HepG2 (cell line): ENCODE measurements around the gene IL17A. TPM values are rescaled to one million over a fixed set of nuclear protein-coding genes. Genes with fewer than 3 reads are reported as not detected.

Source experiments
- ATAC-seq: fragments of 200-7000 bp; cut with Tn5 transposase; 3 replicates; pipeline ENCODE4 v1.9.1; 2020; ENCODE audit warnings: mild to moderate bottlenecking, moderate library complexity
- BruUV-seq: library from RNA; stranded (reverse); fragments of 400-500 nt; replicated peaks from 2 replicates; lab custom pipeline; 2021; lab: Mats Ljungman, UMichigan
- CTCF ChIA-PET: fragments of 300-600 bp; formaldehyde crosslinking; extraction: SDS; loops from one replicate; lab custom pipeline; 2021; ENCODE audit warnings: low total read pairs, inconsistent platforms, low intra/inter-chr PET ratio; lab: Yijun Ruan, JAX
- POLR2A ChIA-PET: fragments of 350-600 bp; sonication (Branson Sonifier 250); formaldehyde crosslinking; loops from one replicate; lab custom pipeline; 2020; ENCODE audit warnings: antibody characterized with exemption, inconsistent platforms; lab: Yijun Ruan, JAX
- DNase-seq: peaks from one replicate; pipeline ENCODE4 v3.0.0-alpha.2; 2015; ENCODE audit warnings: low spot score
- FAIRE-seq: peaks from 3 replicates; lab custom pipeline; 2011; peaks lifted over from hg19 to GRCh38; lab: Jason Lieb, UNC
- H2AFZ ChIP-seq: one replicate; pipeline ENCODE4 v1.6.1; 2011; ENCODE audit warnings: low read length, inconsistent platforms
- H3K27ac ChIP-seq: fragments of 300-600 bp; 3 replicates; pipeline ENCODE4 v1.8.0; 2011; ENCODE audit warnings: mixed run types, mild to moderate bottlenecking, mixed read lengths, low read length, inconsistent platforms; ENCODE audit not compliant: insufficient read depth; ENCODE audit errors: extremely low read length
- H3K27me3 ChIP-seq, 2 experiments: fragments of 200-600 bp in 1 of 2; 2 replicates in 1 of 2; 3 replicates in 1 of 2; pipeline versions ENCODE4 v1.6.0 to v1.8.0; 2011; ENCODE audit warnings: low read length in 2 of 2, mild to moderate bottlenecking in 2 of 2, moderate library complexity in 2 of 2, inconsistent platforms in 1 of 2; ENCODE audit not compliant: insufficient read depth in 2 of 2, control insufficient read depth in 1 of 2
- H3K36me3 ChIP-seq, 2 experiments: fragments of 200-600 bp in 1 of 2; replicated peaks in 1 of 2; 2 replicates in 1 of 2; 3 replicates in 1 of 2; pipeline versions ENCODE4 v1.5.1 to v1.8.0; 2011; ENCODE audit warnings: low read length in 2 of 2, inconsistent platforms in 1 of 2; ENCODE audit not compliant: insufficient read depth in 2 of 2, control insufficient read depth in 1 of 2
- H3K4me1 ChIP-seq: 2 replicates; pipeline ENCODE4 v1.5.1; 2012; ENCODE audit warnings: low read length, inconsistent platforms; ENCODE audit not compliant: insufficient read depth
- H3K4me2 ChIP-seq: 2 replicates; pipeline ENCODE4 v1.6.0; 2011; ENCODE audit warnings: low read depth, low read length, inconsistent platforms
- H3K4me3 ChIP-seq, 3 experiments: fragments of 200-600 bp in 1 of 3; sonication (generic), shearing (Covaris generic) in 1 of 3; replicated peaks in 1 of 3; 2 replicates each; pipeline ENCODE4 v1.5.1; 2011 to 2016; ENCODE audit warnings: low read length in 3 of 3, inconsistent platforms in 2 of 3, low read depth in 2 of 3, mild to moderate bottlenecking in 2 of 3, control low read depth in 1 of 3, mixed read lengths in 1 of 3; ENCODE audit not compliant: insufficient read depth in 1 of 3
- H3K79me2 ChIP-seq: one replicate; pipeline ENCODE4 v1.6.1; 2011; ENCODE audit warnings: low read length, inconsistent platforms; ENCODE audit not compliant: insufficient read depth
- H3K9ac ChIP-seq: 2 replicates; pipeline ENCODE4 v1.6.0; 2011; ENCODE audit warnings: mild to moderate bottlenecking, low read depth, low read length, inconsistent platforms; ENCODE audit not compliant: insufficient read depth
- H3K9me3 ChIP-seq: 2 replicates; pipeline ENCODE4 v1.5.1; 2012; ENCODE audit warnings: mild to moderate bottlenecking, low read length
- H4K20me1 ChIP-seq: 2 replicates; pipeline ENCODE4 v1.6.0; 2011; ENCODE audit warnings: inconsistent platforms, mild to moderate bottlenecking, low read length, moderate library complexity; ENCODE audit not compliant: insufficient read depth
- CREB1 ChIP-seq, 2 experiments: fragments of 450-650 bp in 1 of 2; IDR thresholded peaks; 2 replicates each; pipeline ENCODE4 v1.6.1; 2016 to 2017; ENCODE audit warnings: control low read depth in 1 of 2, mild to moderate bottlenecking in 1 of 2, missing compliant biosample characterization in 1 of 2, missing genetic modification characterization in 1 of 2
- IKZF1 ChIP-seq: fragments of 450-650 bp; IDR thresholded peaks from 2 replicates; pipeline ENCODE4 v1.7.1; 2016
- ZNF224 ChIP-seq: sonication (generic); formaldehyde crosslinking; IDR thresholded peaks from 2 replicates; pipeline ENCODE4 v1.5.0; 2020; ENCODE audit warnings: mild to moderate bottlenecking, missing genetic modification reagents
- ZNF546 ChIP-seq: sonication (generic); formaldehyde crosslinking; conservative IDR thresholded peaks from 2 replicates; pipeline ENCODE4 v1.8.1; 2023; ENCODE audit warnings: mild to moderate bottlenecking, missing genetic modification reagents
- ZNF558 ChIP-seq: sonication (generic); formaldehyde crosslinking; IDR thresholded peaks from 2 replicates; pipeline ENCODE4 v1.9.0; 2022; ENCODE audit warnings: mild to moderate bottlenecking, missing genetic modification reagents, borderline replicate concordance
- ZNF83 ChIP-seq: sonication (generic); formaldehyde crosslinking; IDR thresholded peaks from 2 replicates; pipeline ENCODE4 v1.4.0; 2020; ENCODE audit warnings: missing genetic modification reagents, mild to moderate bottlenecking, borderline replicate concordance
- WGBS: methylation state at CpG from one replicate; pipeline ENCODE4 v1.1.6; 2017; ENCODE audit warnings: low lambda C conversion rate; 5-methylcytosine and 5-hydroxymethylcytosine counted together
- in situ Hi-C: cut with HindIII; loops from 2 replicates; pipeline ENCODE4 v1.10.0; 2017; ENCODE audit warnings: low pct_unique_long_range_greater_than_20kb; ENCODE audit not compliant: extremely low pct_ligation_motif_present
- intact Hi-C: fragments of 100-400 bp; cut with micrococcal nuclease; formaldehyde crosslinking; loops from one replicate; pipeline ENCODE4 v1.10.0; 2022; ENCODE audit not compliant: unreplicated experiment
- polyA plus RNA-seq, 8 experiments: library from polyadenylated mRNA; depleted of rRNA in 3 of 8; stranded (reverse) in 7 of 8; unstranded in 1 of 8; fragments of >200 nt; fragmentation: Illumina TruSeq in 4 of 8; extraction: Trizol in 4 of 8; gene quantifications; 2 replicates each; pipeline versions ENCODE4 v1.2.1 to v1.2.3, GENCODE V29; 2011 to 2016; ENCODE audit warnings: low read depth in 4 of 8, missing spikeins in 1 of 8, mixed read lengths in 1 of 8; ENCODE audit not compliant: insufficient read depth in 1 of 8
- total RNA-seq, 5 experiments: library from RNA; depleted of rRNA; stranded (reverse); fragments of >200 nt; fragmentation: Illumina TruSeq; extraction: Trizol; gene quantifications; 2 replicates each; pipeline ENCODE4 v1.2.3, GENCODE V29; 2016; ENCODE audit warnings: low read depth in 1 of 5
- TF ChIP-seq, protein P1 (sequence below), 2 experiments: sonication (generic) in 1 of 2; formaldehyde crosslinking in 1 of 2; IDR thresholded peaks; 2 replicates each; pipeline versions ENCODE4 v1.5.1 to v1.6.1; 2011 to 2020; ENCODE audit warnings: borderline replicate concordance in 1 of 2, low read depth in 1 of 2, low read length in 1 of 2, mild to moderate bottlenecking in 1 of 2, missing genetic modification reagents in 1 of 2, moderate library complexity in 1 of 2

IL17A gene
- total and polyA plus RNA-seq, 2 of the 13 experiments (the other 11 are each of a cell fraction or from before 2014, with no cell fraction given): not detected

DNA sequence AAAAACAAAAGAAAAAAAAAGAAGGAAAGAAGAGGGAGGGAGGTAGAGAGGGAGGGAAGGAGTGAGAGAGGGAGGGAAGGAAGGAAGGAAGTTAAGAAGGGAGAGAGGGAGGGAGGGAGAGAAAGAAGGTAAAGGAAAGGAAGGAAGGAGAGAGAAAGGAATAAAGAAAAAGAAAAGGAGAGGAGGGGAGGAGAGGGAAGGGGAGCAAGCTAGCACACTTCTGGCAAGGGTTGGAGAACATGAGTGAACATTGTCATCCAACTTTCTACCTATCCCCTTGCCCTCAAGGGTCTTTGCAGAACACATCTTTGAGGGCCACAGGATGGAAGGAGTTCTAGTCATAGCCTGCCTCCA is 34.1 kb upstream of the IL17A start:
- no peak overlapping the region for H3K4me3 ChIP-seq
- H3K9me3 ChIP-seq: no peaks in the 10 kb centered on the region
- no peak for DNase-seq
- no peak for ATAC-seq
- intact Hi-C loops (no loop called here), in situ Hi-C loops (loop anchor here (25.0 kb wide), 1 partner anchor 510 kb away; the partner anchor contains the start of gene TMEM14A)
- no peak overlapping the region for H3K27ac ChIP-seq
- H3K36me3 ChIP-seq: no peaks in the 10 kb centered on the region
- no peaks in the 10 kb centered on the region for H4K20me1 ChIP-seq
- POLR2A ChIA-PET: no interaction called here
- H3K79me2 ChIP-seq: no peaks in the 10 kb centered on the region
- no peak for FAIRE-seq
- peaks cover 0 to 4% of the 10 kb centered on the region in 2 experiments; a peak in 1 of 5 replicates for H3K27me3 ChIP-seq
- CTCF ChIA-PET: no interaction called here
- no peak overlapping the region for H3K9ac ChIP-seq
- BruUV-seq: no TSS peak
- H3K4me1 ChIP-seq: no peaks in the 10 kb centered on the region
- H2AFZ ChIP-seq: no peak overlapping the region
- TF ChIP-seq IKZF1 (peak; percentile 47; the same call in 1 of the 2 replicates), ZNF546 (CRISPR knock-in tag) (no peak)
- TF ChIP-seq, all 625 proteins: peak for 1
- no peak overlapping the region for H3K4me2 ChIP-seq

DNA sequence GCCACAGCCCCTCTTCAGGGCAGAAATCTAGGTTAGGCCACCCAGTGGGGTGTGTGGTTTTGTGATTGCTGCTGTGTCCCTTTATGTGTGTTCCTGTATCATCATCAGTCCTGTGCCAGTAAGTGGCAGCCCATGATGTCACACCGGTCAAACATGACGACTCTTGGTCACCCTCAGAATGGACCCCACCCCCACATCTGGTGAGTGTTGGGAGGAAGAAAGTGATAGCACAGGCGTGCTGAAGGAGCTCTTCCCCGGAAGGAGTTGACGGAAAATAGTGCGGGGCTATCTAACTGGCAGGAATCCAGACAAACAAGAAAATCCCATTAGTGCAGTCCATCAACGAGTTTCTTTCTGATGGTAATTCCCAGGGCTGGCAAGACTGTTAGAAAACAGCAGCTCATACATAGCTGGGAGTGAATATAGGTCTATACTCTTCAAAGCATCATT is 33.4 kb upstream of the IL17A start:
- H3K27ac ChIP-seq: no peak overlapping the region
- 36% methylated on average over 7 of the region's 7 CpGs for WGBS
- ATAC-seq (no peak), FAIRE-seq (no peak), DNase-seq (no peak)
- H3K4me3 ChIP-seq: no peak overlapping the region
- CTCF ChIA-PET: no interaction called here
- intact Hi-C loops: no loop called here
- TF ChIP-seq ZNF224 (CRISPR knock-in tag) (no peak), CREB1 (IDR thresholded peaks at IDR 0.05) (peak; percentile 62), CREB1 (CRISPR knock-in tag; IDR thresholded peaks at IDR 0.05) (no peak), ZNF83 (CRISPR knock-in tag) (no peak), ZNF558 (no peak)
- TF ChIP-seq, protein P1, sequence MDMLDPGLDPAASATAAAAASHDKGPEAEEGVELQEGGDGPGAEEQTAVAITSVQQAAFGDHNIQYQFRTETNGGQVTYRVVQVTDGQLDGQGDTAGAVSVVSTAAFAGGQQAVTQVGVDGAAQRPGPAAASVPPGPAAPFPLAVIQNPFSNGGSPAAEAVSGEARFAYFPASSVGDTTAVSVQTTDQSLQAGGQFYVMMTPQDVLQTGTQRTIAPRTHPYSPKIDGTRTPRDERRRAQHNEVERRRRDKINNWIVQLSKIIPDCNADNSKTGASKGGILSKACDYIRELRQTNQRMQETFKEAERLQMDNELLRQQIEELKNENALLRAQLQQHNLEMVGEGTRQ (IDR thresholded peaks at IDR 0.05; ENCODE audit: low read depth, low read length): no peak
- TF ChIP-seq, protein P1 (CRISPR knock-in tag; IDR thresholded peaks at IDR 0.05; ENCODE audit: borderline replicate concordance): no peak
- H3K27me3 ChIP-seq: peaks cover 0 to 4% of the 10 kb centered on the region in 2 experiments; a peak in 1 of 5 replicates
- POLR2A ChIA-PET: no interaction called here
- no peaks in the 10 kb centered on the region for H4K20me1 ChIP-seq
- H3K9ac ChIP-seq: no peak overlapping the region
- BruUV-seq: no TSS peak
- no peaks in the 10 kb centered on the region for H3K79me2 ChIP-seq
- H3K9me3 ChIP-seq: no peaks in the 10 kb centered on the region
- H3K4me1 ChIP-seq: no peaks in the 10 kb centered on the region
- in situ Hi-C loops: loop anchor here (25.0 kb wide), 1 partner anchor 510 kb away; the partner anchor contains the start of gene TMEM14A
- H3K4me2 ChIP-seq: no peak overlapping the region
- H3K36me3 ChIP-seq: no peaks in the 10 kb centered on the region
- no peak overlapping the region for H2AFZ ChIP-seq
